Measurements from ENCODE around the gene CYLD.

Gene CYLD

GRCh38 chr16:50739031-50739430 is 2.9 kb upstream of the CYLD start:
- no peak overlapping the region for H3K4me3 ChIP-seq (ENCODE audit: low read depth, low read length)
- TF ChIP-seq, protein P1, sequence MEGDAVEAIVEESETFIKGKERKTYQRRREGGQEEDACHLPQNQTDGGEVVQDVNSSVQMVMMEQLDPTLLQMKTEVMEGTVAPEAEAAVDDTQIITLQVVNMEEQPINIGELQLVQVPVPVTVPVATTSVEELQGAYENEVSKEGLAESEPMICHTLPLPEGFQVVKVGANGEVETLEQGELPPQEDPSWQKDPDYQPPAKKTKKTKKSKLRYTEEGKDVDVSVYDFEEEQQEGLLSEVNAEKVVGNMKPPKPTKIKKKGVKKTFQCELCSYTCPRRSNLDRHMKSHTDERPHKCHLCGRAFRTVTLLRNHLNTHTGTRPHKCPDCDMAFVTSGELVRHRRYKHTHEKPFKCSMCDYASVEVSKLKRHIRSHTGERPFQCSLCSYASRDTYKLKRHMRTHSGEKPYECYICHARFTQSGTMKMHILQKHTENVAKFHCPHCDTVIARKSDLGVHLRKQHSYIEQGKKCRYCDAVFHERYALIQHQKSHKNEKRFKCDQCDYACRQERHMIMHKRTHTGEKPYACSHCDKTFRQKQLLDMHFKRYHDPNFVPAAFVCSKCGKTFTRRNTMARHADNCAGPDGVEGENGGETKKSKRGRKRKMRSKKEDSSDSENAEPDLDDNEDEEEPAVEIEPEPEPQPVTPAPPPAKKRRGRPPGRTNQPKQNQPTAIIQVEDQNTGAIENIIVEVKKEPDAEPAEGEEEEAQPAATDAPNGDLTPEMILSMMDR (IDR thresholded peaks at IDR 0.05; ENCODE audit: control insufficient read depth, extremely low read depth, insufficient read depth), result no peak
- DNase-seq (ENCODE audit: low read depth), result no peak

DNA sequence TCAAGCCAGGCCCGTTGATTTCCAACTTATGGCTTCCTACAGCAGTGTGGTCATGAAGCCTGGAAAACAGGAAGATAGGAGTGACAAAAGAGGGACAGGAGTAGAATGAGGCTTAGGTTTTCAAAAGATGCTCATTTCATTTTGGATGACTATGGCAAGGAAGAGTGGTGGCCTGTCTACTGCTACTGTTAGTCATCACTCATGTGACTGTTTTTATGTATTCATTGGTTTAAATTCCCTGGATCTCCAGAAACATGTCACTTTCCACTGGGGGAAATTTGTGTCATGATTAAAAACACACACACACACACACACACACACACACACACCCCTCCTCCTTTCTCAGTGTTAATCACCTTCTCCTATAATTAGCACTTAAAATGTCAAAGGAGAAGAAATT is 1.1 kb upstream of the CYLD start:
- DNase-seq (ENCODE audit: low read depth), result no peak
- H3K4me3 ChIP-seq (ENCODE audit: low read depth, low read length), result peak overlapping the region; percentile 43

DNA sequence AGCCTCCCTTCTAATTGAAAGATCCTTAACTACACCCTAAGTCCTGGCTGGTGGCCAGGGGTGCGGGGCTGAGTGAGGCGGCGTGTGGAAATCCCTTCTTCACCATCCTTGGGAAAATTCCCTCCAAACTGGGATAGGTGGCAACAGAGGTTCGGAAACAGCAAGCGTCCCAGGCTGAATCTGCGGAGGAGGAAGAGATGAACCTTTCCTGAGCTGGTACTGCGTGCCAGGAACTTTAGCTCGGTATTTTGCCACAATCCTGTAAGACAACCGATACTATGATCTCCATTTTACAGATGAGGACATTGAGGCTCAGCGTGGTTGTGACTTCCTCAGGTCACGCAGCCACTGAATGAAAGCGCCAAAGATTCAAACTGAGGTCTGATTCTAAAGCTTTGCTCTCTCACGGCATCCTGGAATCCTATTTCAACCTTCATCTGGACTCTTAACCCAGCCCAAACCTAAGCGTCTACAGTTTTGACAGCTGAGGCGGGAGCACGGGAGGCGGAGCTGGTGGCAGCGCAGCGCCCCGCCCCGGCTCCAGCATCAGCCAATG is 583 bp upstream of the CYLD start:
- TF ChIP-seq, protein P1 (IDR thresholded peaks at IDR 0.05; ENCODE audit: control insufficient read depth, extremely low read depth, insufficient read depth), result no peak
- no peak for DNase-seq (ENCODE audit: low read depth)
- H3K4me3 ChIP-seq (ENCODE audit: low read depth, low read length), result peak overlapping the region; percentile 43

More for the DNA sequence above, 1.1 kb upstream of the CYLD start:
- TF ChIP-seq, protein P1 (IDR thresholded peaks at IDR 0.05; ENCODE audit: control insufficient read depth, extremely low read depth, insufficient read depth), result no peak

DNA sequence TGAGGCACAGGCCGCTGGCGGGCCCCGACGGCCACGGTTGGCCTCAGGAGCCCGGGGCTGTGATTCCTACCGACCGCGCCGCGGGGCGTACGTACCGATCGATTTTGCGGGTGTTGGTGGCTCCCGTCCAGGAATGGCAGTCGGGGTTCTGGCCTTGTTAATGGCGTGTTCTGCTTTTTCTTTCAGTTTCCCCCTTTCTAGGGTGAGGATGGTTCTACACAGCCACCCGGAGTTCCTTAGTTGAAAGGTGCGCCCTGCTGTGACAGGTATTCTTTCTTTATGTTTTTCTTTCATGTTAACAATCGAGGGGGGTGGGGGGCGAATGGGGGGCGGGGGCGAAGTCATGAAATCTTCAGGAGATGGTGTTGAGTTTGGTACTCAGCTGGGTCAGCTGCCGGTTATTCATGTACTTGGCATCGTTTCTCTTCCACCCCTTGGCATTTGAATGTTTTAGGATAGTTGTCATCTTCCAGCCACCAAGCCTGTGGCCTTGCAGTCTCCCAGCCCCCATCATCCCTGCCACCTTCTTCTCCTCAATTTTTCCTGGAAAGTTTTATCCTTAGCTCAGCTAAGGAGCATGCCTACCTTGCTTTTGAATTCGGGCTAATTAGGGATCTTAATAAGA is 802 bp downstream of the CYLD start:
- no peak for DNase-seq (ENCODE audit: low read depth)
- H3K4me3 ChIP-seq (ENCODE audit: low read depth, low read length), result peak overlapping the region; percentile 66
- TF ChIP-seq, protein P1 (IDR thresholded peaks at IDR 0.05; ENCODE audit: control insufficient read depth, extremely low read depth, insufficient read depth), result no peak

GRCh38 chr16:50743581-50744225 is 1.8 kb downstream of the CYLD start:
- H3K4me3 ChIP-seq (ENCODE audit: low read depth, low read length), result no peak overlapping the region
- no peak for DNase-seq (ENCODE audit: low read depth)
- TF ChIP-seq, protein P1 (IDR thresholded peaks at IDR 0.05; ENCODE audit: control insufficient read depth, extremely low read depth, insufficient read depth), result no peak

DNA sequence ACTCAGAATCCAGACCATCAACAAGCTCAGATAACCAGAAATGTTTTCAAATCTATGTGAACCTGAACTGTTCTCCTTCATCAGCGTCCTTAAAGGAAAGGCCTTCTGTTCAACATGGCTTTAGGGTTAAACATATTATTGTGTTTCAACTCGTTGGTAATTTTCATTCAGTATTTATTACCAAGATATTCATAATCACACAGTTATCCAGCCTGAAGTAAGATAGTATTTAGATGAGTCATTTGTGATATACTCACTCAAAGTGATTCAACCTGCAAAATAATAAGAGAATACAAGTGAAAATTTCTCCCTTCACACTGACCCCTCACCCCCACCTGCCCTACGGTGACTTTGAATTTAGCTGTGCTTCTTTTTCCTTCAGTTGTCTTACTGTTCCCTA is 3.0 kb downstream of the CYLD start:
- DNase-seq (ENCODE audit: low read depth), result no peak
- H3K4me3 ChIP-seq (ENCODE audit: low read depth, low read length), result no peak overlapping the region
- TF ChIP-seq, protein P1 (IDR thresholded peaks at IDR 0.05; ENCODE audit: control insufficient read depth, extremely low read depth, insufficient read depth), result no peak

All from LNCaP clone FGC (cell line).